ENCODE results near the gene KLC1.

KLC1 gene

GRCh38 chr14:103718572-103718971 lies 89.6 kb downstream of the KLC1 start:
- no peak for TF ChIP-seq POLR2AphosphoS5 (IDR thresholded peaks at IDR 0.05; ENCODE audit: low read depth, low read length)
- TF ChIP-seq TAF1 (IDR thresholded peaks at IDR 0.05; ENCODE audit: borderline replicate concordance, insufficient read depth, low read length), result no peak
- no peak for TF ChIP-seq REST (IDR thresholded peaks at IDR 0.05; ENCODE audit: insufficient read depth in 1 of 2, low read depth in 2 of 2, low read length in 2 of 2)
- TF ChIP-seq FOXP2 (optimal IDR thresholded peaks at IDR 0.05; ENCODE audit: borderline replicate concordance, extremely low read depth, extremely low read length, insufficient read depth), result no peak
- no peak for TF ChIP-seq SIN3A (IDR thresholded peaks at IDR 0.05; ENCODE audit: borderline replicate concordance, insufficient read depth, low read length)

GRCh38 chr14:103719751-103720150 lies 90.7 kb downstream of the KLC1 start:
- TF ChIP-seq FOXP2 (optimal IDR thresholded peaks at IDR 0.05; ENCODE audit: borderline replicate concordance, extremely low read depth, extremely low read length, insufficient read depth), result no peak
- TF ChIP-seq POLR2AphosphoS5 (IDR thresholded peaks at IDR 0.05; ENCODE audit: low read depth, low read length), result no peak
- TF ChIP-seq REST (IDR thresholded peaks at IDR 0.05; ENCODE audit: insufficient read depth in 1 of 2, low read depth in 2 of 2, low read length in 2 of 2), result no peak
- no peak for TF ChIP-seq TAF1 (IDR thresholded peaks at IDR 0.05; ENCODE audit: borderline replicate concordance, insufficient read depth, low read length)
- TF ChIP-seq SIN3A (IDR thresholded peaks at IDR 0.05; ENCODE audit: borderline replicate concordance, insufficient read depth, low read length), result no peak

- TF ChIP-seq TAF1 (IDR thresholded peaks at IDR 0.05; ENCODE audit: borderline replicate concordance, insufficient read depth, low read length) (no peak), FOXP2 (optimal IDR thresholded peaks at IDR 0.05; ENCODE audit: borderline replicate concordance, extremely low read depth, extremely low read length, insufficient read depth) (no peak), SIN3A (IDR thresholded peaks at IDR 0.05; ENCODE audit: borderline replicate concordance, insufficient read depth, low read length) (no peak), POLR2AphosphoS5 (IDR thresholded peaks at IDR 0.05; ENCODE audit: low read depth, low read length) (no peak), REST (IDR thresholded peaks at IDR 0.05; ENCODE audit: insufficient read depth in 1 of 2, low read depth in 2 of 2, low read length in 2 of 2) (no peak)
These were observed 92.5 kb downstream of the KLC1 start for GRCh38 chr14:103721334-103722120.

- TF ChIP-seq POLR2AphosphoS5 (IDR thresholded peaks at IDR 0.05; ENCODE audit: low read depth, low read length) (no peak), FOXP2 (optimal IDR thresholded peaks at IDR 0.05; ENCODE audit: borderline replicate concordance, extremely low read depth, extremely low read length, insufficient read depth) (no peak), TAF1 (IDR thresholded peaks at IDR 0.05; ENCODE audit: borderline replicate concordance, insufficient read depth, low read length) (no peak), SIN3A (IDR thresholded peaks at IDR 0.05; ENCODE audit: borderline replicate concordance, insufficient read depth, low read length) (no peak), REST (IDR thresholded peaks at IDR 0.05; ENCODE audit: insufficient read depth in 1 of 2, low read depth in 2 of 2, low read length in 2 of 2) (no peak)
These were observed 94.7 kb downstream of the KLC1 start for GRCh38 chr14:103723748-103724081.
